ENCODE data around the gene SNX10.
A peak's percentile ranks its signal among the peaks of the same experiment; 100 is the strongest.

The SNX10 gene

DNA sequence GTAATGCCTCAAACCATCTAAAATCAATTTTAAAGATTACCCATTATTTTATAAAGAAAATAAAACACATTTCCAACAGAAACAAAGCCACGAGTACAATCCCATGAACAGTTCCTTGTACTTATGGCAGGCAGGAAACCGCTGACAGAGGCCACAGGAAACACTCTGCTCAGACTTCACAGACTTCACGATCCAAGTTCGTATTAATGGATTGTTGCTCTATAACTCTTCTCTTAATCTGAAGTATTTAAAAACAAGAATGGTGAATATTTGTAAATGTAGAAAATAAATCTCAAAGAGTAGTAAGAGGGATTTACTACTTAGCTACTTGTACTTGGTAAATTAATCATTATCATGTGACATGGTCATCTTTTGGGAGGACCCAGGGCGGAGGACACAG is 78.3 kb downstream of the SNX10 start:
- DNase-seq, result no peak

DNA sequence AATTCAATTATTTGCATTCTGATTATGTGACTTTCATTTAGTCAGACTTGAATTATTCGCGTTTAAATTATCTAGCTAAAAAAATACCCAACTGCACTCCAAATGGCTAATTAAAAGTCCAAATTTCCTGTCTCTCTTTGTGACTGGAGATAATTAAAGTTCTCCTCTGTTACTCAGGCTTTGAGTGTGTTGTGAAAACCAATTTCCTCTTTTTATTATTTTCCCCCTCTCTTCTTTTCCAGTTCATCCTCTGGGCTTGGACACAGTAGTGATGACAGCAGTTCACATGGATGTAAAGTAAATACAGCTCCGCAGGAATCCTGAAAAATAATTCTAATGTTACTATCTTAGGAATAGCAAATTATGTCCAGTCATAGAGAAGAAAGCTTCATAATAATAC is 80.6 kb downstream of the SNX10 start:
- DNase-seq, result no peak

DNA sequence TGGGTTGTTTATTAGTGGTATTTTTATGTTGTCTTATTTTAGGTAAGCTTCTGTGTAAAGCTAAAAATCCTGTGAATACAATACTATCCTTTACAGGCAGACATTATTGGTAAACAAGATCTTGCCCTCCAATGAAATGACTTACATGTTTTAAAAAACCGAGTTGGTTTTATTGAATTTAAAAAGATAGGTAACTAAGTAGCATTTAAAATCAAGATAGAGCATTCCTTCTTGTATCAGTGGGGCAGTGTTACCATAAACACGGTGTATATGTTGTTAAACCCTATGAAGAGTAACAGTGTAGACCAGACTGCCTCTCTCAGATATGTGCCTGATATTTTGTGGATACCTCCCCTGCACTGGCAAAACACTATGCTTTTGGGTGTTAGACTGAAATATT is 81.0 kb downstream of the SNX10 start:
- no peak for DNase-seq

DNA sequence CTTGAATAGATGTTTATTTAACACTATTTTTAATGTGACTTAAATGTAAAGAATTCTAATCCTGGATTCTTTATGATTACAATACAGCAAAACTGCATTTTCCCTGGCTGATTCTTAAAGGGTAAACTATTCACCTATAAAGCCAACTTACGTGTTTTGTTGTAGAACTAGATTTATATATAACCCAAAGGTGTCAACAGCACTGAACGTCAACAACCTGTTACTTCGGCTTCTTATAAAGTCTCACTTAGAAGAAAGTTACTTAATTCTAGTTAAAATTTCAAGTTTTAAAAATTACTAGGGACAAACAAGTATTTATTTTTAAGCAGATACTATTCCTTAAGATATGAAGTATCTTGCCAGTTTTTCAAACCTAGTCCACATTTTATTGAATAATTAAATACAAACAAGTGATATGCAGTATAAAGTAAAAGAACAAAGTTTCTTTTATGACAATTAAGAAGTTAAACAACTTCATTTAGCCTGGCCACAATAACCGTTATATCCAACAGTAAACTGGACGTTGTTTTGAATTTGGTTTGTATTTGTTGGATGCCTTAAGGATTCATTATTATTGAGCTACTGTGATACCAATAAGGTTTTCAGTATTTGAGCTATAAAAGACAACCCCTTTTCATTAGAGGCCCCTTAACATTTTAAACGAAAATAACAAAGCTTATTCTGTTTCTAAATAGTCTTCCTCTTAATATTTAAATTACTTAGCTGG is 83.1 kb downstream of the SNX10 start:
- DNase-seq, result no peak

DNA sequence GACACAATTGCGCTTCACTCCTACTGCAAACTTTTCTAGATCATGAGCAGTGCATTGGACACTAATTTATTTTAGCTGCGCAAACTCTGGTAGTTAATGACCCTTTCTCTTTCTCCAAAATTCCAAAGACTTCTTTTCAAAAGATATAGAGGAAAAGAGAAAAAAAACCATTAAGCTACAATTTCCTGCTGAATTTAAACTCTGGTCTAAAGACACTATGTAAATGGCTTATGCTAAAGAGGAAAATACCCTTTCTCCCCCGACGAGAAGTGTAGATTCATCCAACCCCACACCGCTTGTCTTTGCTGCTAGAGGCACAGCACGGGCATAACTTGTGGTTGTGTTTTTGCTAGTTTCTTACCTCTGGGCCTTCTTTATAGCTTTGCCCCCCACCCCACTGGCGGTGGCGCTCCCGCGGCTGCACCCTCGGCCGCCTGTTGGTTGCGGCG is 84.1 kb downstream of the SNX10 start:
- DNase-seq, result no peak

DNA sequence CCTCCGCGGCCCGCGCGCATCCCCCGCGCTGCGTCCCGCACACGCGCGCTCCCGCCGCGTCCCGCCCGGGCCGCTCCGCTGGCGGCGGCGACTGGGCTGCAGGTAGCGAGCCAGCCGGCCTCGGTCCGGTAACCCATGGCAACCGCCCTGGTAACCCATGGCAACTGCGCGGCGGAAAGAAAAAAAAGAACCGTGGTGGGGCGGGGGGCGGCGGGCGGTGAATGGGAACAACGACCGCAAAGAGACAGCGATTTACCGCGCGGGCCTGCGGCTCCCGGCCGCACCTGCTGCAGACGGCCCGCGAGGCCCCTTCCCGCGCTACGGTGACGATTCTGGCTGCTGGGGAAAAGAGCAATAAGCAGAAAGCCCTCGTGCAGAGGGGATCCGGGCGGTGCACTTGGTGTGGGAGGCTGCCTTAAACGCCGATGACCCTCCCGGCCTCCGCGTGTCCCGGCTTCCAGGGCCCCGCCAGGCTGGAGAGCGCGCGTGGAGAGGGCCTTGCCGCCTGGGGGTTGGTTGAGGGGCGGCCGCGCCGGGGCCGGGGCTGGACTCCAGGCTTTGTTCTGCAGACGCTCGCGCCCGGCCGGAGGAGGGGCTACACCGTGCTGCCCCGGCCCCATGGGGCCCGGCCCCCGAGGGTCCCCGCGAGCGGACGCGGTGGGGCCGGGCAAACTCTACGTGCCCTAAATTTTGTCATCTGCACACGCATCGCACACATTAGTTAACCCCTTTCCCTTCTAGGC is 84.7 kb downstream of the SNX10 start:
- peak; percentile 15 for DNase-seq

DNA sequence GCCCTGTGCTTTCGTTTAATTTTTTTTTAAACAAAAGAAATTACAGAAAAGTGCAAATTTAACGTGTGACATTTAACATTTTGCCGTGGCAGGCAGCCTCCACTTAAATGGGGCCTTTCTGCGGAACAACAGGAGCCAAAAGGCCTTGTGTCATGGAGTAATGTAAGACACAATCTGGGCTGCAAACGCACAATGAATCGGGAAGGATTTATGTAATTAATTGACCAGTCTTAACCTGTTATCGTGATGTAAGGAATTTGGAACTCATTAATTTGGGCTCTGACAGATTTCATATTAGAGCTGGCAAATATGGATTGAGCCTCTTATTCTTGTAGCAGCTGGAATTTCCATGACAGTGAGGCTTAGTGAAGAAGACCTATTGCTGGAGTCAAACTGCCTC is 86.4 kb downstream of the SNX10 start:
- DNase-seq, result no peak

DNA sequence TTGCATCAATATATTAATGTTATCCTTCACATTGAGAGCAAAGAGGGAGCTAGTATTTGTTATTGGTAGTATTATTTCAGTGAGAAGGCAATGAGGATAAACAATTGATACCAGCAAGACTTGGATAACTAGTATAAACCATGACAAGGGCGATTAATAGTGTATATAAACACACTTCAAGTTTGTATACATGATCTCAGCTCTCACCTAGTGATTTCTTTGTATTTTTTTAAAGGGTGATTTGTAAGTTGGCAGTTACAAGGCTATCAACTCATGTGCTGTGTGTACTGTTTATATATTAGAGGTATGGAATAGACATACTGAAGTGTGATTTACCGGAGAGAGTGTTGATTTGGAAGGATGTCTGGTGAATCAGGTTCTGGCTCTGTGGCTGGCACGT is 88.0 kb downstream of the SNX10 start:
- DNase-seq, result no peak

DNA sequence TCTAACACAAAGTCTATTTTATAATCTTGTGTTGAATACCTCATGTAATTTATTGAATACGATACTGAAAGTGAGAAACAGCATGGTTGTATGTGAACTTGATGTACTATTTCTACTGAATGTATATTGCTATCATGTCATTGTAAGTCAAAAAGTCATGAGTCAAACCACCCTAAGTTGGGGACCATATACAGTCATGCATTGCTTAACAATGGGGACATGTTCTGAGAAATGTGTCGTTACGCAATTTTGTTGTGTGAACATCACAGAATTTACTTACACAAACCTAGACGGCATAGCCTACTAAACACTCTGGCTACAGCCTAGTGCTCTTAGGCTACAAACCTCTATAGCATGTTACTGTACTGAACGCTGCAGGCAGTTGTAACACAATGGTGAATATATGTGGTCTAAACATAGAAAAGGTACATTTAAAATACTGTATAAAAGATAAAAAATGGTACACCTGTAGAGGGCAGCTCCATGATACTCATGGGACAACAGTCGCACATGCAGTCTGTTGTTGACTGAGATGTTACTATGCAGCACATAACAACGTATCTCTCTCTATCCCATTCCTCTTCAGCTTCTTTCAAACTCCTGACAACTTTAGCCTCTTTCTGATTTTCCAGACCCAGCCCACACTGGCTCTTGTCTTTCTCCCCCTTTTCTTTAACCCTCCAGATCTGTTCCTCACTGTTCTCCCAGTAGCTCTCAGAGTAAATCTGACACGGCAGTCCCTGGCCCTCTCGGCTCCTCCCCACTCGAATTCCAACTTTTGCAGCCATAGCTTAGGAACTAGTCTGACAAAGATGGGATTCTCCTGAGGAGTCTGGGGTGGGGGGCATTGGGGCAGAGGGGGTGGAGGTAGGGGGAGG is 90.1 kb downstream of the SNX10 start:
- no peak for DNase-seq

DNA sequence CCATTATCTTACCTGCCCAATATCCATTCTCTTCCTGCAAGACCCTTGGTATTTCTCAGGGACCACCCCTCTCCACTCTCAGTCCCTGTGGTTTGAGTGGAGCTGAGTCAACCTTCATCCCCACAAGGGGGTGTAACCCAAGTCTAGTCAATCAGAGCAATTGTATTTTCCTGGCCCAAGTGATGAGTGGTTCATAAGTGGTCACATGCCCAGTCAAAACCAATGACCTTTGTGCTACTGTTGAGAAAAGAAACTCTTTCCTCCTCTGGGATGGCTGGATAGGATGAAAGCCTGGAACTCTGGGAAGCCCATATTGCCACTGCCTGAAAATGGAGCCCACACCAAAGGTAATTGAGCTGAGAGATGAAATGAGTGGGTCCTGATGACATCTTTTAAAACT is 93.6 kb downstream of the SNX10 start:
- DNase-seq, result no peak

DNA sequence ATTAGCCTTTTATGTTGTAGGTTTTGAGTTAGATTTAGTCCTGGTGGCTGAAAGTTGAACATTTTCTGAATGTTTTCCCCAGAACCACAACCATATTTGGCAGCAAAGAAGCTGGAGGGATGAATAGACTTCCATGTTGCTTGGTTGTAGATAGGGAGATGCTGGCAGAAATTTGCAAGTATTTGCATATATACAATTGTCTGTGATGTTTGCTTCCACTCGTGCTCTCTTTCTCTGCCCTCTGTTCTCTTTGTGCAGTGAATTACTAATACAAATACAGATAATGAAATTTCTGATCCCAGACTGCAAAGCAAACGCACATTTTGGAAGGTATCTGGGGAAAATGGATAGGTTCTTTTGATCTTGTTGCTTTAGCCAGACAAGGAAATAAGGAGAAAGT is 96.1 kb downstream of the SNX10 start:
- no peak for DNase-seq

DNA sequence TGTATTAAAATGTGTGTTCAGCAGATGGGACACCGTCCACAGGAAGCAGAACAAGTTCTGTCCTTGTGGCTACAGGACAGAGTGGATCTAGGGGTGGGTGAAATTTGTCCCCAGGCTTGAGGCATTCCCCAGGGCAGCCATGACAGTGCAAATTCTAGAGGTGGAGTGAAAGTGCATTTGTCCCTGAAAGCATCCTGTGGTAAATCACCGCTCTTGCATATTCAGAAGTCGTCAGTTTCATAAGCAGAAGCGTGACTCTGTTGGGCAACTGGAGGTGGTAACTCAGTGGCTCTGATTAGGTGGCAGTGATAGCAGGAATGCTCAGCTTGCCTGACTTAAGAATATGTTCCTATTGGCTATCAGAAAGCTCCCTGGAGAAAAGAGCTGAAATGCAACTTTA is 96.6 kb downstream of the SNX10 start:
- DNase-seq, result no peak

DNA sequence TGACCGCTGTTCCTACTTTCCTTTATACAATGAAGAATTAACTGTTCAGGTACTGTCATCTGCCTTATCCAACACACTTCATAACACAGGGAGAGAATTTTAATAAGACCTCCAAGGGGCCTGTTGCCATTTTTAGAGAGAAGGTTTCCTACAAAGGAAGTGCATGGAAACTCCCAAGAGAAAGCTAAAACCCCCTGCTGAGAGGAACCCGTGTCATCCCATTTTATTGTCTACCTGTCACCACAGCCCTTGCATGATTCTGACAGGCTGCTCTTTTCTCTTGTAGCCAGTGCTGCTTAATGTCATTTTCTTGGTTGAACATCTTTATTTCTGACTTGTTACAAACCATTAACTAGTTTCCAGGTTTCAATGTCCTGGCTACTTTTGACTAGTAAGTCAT is 98.4 kb downstream of the SNX10 start:
- DNase-seq, result no peak

DNA sequence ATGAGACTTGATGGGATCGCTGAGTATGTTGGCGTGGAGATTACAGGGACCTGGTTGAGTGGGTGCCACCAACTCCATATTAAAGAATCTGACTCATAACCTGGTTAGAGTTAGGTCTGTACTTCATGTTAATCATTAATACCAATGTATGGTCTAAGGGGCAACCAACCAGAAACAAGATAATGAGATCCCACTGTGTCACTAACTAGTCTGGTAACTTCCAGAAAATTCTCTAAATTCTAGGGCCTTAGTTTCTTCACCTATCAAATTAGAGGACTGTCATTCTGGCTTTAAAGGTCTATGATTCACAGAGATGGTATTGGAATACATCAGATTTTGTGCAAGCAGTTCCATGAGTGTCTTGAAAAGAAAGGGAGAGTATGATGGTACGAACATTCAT is 102.2 kb downstream of the SNX10 start:
- no peak for DNase-seq

DNA sequence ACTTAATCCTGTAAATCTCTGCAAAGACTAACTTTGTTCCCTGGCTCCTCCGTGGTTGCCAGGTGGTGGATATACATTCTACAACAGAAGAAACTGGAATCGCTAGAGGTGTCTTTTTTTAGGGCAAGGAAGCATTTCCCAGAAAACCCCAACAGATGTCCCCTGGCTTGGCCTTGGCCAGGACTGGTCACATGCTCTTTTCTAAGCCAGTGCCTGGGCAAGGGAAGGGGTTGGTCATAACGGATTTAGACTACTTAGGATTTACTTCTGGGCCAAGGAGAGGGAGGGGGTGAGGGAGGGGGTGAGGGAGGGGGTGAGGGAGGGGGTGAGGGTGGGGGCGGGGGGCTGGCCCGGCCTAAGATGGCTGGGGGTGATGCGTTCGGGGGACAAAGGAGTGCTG is 105.7 kb downstream of the SNX10 start:
- DNase-seq, result no peak

DNA sequence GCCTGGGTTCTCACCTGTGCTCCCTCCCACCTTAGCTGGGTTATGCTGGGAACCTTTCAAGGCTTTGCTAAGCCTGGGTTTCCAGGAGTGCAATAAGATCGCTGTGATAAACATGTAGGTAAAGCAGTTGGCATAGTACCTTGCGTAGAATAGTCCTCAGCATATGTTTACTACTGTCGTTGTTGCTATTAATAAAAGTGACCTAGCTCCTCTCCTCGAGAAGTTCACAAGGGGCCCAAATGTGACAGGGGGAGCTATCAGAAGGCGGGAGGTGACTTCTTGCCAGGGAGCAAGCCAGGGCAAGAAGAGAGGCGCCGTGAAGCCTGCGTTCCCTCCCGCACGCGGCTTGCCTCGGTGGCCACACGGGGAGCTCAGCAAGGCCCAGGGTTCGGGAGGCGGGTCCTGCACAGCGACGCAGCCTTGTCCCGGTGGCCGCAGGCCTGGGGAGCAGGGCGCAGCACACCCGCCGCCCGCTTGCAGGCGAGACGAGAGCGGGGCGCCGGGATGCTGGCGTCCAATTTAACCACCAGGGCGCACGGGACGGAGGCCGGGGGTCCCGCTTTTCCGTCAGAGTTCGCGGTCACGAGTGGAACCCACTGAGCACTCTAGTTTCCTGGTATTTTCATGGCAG is 106.2 kb downstream of the SNX10 start:
- no peak for DNase-seq

DNA sequence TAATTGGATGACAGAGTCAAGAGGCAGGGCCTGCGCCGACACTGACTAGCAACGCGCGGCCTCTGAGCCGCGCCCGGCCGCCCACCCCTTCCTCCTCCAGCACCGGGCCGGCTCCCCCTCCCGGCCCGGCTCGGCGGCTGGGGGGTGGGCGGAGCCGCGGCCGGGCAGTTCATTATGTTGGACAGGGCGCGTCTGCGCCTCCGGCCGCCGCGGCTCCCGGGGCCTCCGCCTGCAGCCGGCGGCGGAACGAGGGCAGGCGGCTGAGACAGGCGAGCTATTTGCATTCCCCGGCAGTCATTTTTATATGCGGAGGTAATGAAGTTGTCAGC is 106.7 kb downstream of the SNX10 start:
- peak; percentile 2 for DNase-seq

DNA sequence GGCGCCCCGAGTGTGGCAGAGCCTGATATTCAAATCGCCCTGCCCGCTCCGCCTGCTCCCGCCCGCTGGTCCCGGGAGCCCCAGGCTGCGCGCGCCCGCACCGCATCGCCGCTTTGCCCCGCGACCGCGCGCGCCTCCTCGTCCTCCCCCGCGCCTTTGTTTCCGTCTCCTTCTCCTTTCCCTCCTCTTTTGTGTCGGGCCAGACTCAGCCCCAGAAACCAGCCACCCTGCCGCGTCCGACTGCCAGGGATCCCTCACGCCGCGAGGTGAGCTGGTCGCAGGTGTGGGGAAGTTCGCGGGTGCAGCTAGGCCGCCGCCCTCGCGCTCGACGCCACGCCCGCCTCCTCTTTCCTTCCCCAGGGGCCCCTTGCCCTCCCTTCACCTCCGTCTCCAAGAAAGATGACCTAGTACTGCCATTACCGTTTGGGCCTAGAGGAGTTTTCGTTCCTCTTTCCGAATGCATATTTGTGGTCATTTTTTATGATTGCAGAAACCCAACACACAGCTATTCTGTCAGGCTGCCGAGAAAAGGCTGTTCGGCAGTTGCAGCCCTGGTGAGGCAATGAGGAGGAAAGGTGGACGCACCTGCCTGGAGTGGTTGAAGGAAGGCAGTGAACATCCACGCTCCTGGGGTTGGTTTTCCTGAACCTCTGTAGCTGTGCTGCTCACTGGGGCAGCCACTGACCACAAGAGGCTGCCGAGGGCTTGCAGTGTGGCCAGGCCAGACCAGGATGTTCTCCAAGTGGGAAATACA is 107.3 kb downstream of the SNX10 start:
- no peak for DNase-seq

DNA sequence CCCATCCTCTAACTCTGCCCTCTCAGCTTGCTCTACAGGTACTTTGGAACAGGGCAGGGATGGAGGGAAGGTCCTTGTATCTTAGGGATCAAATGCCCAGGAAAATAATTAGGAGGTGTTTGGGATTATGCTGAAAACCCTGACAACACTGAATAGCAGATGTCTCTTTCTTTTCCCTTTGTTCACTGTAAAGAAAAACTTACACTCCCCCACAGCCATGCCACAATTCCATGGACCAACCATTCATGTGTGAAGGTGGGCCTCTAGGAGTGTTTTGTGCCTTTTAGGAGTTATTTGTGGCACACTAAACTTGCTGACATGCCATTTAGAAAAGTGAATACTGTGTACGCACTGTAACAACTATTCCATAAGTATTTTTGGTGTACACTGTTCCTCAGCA is 108.1 kb downstream of the SNX10 start:
- DNase-seq, result no peak

DNA sequence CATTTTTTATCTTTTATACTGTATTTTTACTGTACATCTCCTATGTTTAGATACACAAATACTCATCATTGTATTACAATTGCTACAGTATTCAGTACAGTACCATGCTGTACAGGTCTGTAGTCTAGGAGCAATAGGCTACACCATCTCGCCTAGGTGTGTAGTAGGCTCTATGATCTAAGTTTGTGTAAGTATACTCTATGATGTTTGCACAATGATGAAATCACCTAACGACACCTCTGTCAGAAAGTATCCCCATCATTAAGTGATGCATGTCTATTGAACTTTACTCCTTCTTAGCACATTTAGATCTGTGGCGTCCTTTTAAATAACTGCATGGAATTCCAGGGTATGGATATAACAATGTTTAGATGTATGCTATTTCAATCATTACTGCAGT is 112.0 kb downstream of the SNX10 start:
- no peak for DNase-seq

DNA sequence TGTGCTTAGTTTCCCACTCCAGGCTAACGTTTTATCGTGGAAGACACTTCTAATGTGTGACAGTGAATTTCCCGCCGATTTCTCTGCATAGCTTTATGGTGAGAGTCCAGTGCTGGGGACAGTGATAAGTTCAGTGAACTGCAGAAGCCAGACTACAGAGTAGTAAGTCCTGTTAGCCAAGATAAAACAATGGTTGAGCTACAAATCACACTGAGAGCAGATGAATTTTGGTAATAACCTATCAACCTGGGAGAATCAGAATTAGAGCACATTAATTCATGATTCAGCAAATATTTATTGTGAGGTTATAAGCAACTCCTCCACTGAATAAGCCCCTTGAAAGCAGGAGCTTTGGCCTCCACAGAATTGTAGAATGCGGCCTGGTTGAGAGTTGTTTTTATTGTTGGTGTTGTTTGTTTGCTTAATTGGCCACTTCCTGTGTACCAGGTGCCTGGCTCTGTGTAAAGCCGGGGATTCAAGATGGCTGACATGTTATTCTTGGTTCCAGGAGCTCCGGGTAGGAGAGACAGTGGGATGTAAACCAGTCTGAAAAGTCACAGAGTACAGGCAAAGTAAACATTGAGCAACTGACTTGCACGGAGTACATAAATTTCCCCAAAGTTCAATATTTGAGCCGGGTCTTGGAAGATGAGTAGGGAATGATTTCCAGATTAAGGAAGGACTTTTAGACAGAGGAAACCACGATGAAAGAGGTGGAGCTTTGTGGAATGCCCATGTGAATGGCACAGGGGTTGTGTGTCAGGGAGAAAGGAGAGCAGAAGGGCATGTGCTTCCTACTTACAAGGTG is 112.7 kb downstream of the SNX10 start:
- no peak for DNase-seq

DNA sequence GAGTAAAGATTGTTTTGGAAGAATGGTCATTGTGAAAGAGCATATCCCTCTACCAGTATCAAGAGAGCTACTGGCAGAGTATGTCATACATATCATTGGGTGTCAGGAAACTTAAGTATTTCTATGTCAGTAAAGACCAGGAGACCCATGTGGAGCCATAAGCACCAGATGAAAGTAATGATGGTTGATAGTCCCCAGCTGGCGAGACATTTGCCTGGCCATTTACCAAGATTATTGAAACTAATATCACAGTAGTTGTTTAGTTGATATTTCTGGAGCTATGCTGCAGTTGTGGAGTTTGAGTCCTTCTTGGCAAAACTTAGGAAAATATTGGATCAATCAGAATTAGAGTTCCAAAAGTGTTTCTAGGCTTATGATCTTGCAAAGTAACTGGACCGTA is 114.8 kb downstream of the SNX10 start:
- no peak for DNase-seq
